ENCODE results near the gene SRGAP1. TPM values are rescaled to one million over a fixed set of nuclear protein-coding genes. Genes with fewer than 3 reads are reported as not detected.

The SRGAP1 gene
- total and polyA plus RNA-seq, 2 donors from 2014 or later, result 1.8 to 13.5 TPM

- TF ChIP-seq, protein P1, sequence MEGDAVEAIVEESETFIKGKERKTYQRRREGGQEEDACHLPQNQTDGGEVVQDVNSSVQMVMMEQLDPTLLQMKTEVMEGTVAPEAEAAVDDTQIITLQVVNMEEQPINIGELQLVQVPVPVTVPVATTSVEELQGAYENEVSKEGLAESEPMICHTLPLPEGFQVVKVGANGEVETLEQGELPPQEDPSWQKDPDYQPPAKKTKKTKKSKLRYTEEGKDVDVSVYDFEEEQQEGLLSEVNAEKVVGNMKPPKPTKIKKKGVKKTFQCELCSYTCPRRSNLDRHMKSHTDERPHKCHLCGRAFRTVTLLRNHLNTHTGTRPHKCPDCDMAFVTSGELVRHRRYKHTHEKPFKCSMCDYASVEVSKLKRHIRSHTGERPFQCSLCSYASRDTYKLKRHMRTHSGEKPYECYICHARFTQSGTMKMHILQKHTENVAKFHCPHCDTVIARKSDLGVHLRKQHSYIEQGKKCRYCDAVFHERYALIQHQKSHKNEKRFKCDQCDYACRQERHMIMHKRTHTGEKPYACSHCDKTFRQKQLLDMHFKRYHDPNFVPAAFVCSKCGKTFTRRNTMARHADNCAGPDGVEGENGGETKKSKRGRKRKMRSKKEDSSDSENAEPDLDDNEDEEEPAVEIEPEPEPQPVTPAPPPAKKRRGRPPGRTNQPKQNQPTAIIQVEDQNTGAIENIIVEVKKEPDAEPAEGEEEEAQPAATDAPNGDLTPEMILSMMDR (IDR thresholded peaks at IDR 0.05; ENCODE audit: borderline replicate concordance, extremely low read depth, insufficient read depth), result peak; percentile 50
- FAIRE-seq (peak; percentile 37), DNase-seq (peak in 2 of 5 donors; percentile 47 to 48)
These were observed 42.4 kb upstream of the SRGAP1 start for GRCh38 chr12:63802012-63802608.

GRCh38 chr12:63804746-63805145, 39.8 kb upstream of the SRGAP1 start:
- no peak for DNase-seq
- Histone ChIP-seq H3K4me1 (ENCODE audit: control insufficient read depth in 2 of 3, insufficient read depth in 2 of 3, low read depth in 1 of 3, low read length in 3 of 3) (no peaks in the 10 kb centered on the region), H3K27me3 (ENCODE audit: control insufficient read depth, insufficient read depth, low read length) (no peaks in the 10 kb centered on the region), H3K27ac (ENCODE audit: low read depth in 2 of 2, low read length in 2 of 2) (no peak overlapping the region), H3K4me3 (ENCODE audit: low read length in 3 of 3) (no peak overlapping the region), H3K9me3 (ENCODE audit: control insufficient read depth in 2 of 3, insufficient read depth in 1 of 3, low read length in 3 of 3) (no peaks in the 10 kb centered on the region), H3K9ac (ENCODE audit: low read length in 3 of 3) (no peak overlapping the region), H3K36me3 (ENCODE audit: control insufficient read depth in 2 of 3, insufficient read depth in 3 of 3, low read length in 3 of 3) (peaks cover 0 to 7% (median 4%) of the 10 kb centered on the region in 3 donors)
- TF ChIP-seq, protein P1 (IDR thresholded peaks at IDR 0.05; ENCODE audit: borderline replicate concordance, extremely low read depth, insufficient read depth), result no peak
- FAIRE-seq, result no peak
- intact Hi-C loops (cut with DNase I), result no loop called here

More at GRCh38 chr12:63802012-63802608, 42.4 kb upstream of the SRGAP1 start:
- Histone ChIP-seq H3K27me3 (ENCODE audit: control insufficient read depth, insufficient read depth, low read length) (no peaks in the 10 kb centered on the region), H3K4me1 (ENCODE audit: control insufficient read depth in 2 of 3, insufficient read depth in 2 of 3, low read depth in 1 of 3, low read length in 3 of 3) (no peaks in the 10 kb centered on the region), H3K9ac (ENCODE audit: low read length in 3 of 3) (no peak overlapping the region), H3K9me3 (ENCODE audit: control insufficient read depth in 2 of 3, insufficient read depth in 1 of 3, low read length in 3 of 3) (no peaks in the 10 kb centered on the region), H3K4me3 (ENCODE audit: low read length in 3 of 3) (no peak overlapping the region), H3K27ac (ENCODE audit: low read depth in 2 of 2, low read length in 2 of 2) (no peak overlapping the region), H3K36me3 (ENCODE audit: control insufficient read depth in 2 of 3, insufficient read depth in 3 of 3, low read length in 3 of 3) (no peaks in the 10 kb centered on the region)
- intact Hi-C loops (cut with DNase I), result no loop called here

DNA sequence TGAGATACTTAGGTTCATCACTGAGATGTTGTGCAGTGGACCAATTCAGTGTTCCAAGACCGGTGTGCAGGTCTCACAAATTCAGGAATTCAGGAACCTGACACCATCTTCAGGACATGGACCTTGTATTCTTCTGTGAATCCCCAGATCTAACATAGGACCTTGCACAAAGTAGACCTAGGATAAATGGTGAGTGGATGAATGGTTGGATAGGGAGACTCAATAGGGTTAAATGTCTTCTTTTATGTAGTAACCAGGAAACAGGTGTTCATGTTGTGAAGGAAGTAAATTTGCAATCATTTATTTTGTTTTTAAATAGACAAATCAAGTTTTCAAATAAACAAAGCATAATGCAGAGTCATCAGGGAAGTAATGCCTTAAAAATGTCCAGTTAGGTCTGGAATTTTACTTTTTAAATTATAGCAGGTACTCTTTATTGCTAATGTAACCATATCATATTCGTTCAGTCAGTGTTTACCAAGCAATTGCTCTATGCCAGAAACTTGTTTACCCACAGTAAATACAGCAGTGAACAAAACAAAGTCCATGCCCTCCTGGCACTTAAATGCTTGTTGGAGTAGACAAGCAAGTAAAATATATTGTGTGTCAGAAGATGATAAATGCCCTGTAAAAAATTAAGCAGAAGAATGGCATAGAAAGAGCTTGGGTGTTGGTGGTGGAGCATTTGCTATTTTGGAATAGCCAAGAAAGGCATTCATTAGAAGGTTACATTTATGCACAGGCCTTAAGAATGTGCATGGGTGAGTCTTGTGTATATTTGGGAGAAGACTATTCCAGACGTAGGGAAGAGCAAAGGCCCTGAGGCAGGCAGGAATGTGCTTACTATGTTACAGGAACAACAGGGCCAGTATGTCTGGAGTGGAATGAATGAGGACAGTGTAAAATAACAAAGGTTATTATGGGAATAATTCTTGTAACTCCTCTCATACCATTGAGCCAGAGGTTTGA, 38.5 kb upstream of the SRGAP1 start:
- H3K27me3 ChIP-seq (ENCODE audit: control insufficient read depth, insufficient read depth, low read length), result no peaks in the 10 kb centered on the region
- intact Hi-C loops (cut with DNase I), result no loop called here
- FAIRE-seq, result no peak
- no peaks in the 10 kb centered on the region for H3K9me3 ChIP-seq (ENCODE audit: control insufficient read depth in 2 of 3, insufficient read depth in 1 of 3, low read length in 3 of 3)
- H3K4me3 ChIP-seq (ENCODE audit: low read length in 3 of 3), result no peak overlapping the region
- no peak overlapping the region for H3K9ac ChIP-seq (ENCODE audit: low read length in 3 of 3)
- TF ChIP-seq, protein P1 (IDR thresholded peaks at IDR 0.05; ENCODE audit: borderline replicate concordance, extremely low read depth, insufficient read depth), result no peak
- H3K27ac ChIP-seq (ENCODE audit: low read depth in 2 of 2, low read length in 2 of 2), result no peak overlapping the region
- no peaks in the 10 kb centered on the region for H3K4me1 ChIP-seq (ENCODE audit: control insufficient read depth in 2 of 3, insufficient read depth in 2 of 3, low read depth in 1 of 3, low read length in 3 of 3)
- peaks cover 0 to 7% (median 4%) of the 10 kb centered on the region in 3 donors for H3K36me3 ChIP-seq (ENCODE audit: control insufficient read depth in 2 of 3, insufficient read depth in 3 of 3, low read length in 3 of 3)
- DNase-seq, result no peak

Data from kidney (tissue), 14 donors.